ENCODE results near the gene ANO7. TPM values are rescaled to one million over a fixed set of nuclear protein-coding genes. Genes with fewer than 3 reads are reported as not detected.
A peak's percentile ranks its signal among the peaks of the same experiment; 100 is the strongest.

Gene ANO7
- total and polyA plus RNA-seq, 2 of the 13 experiments (the other 11 are each of a cell fraction or from before 2014, with no cell fraction given) = 4.1 to 4.9 TPM

DNA sequence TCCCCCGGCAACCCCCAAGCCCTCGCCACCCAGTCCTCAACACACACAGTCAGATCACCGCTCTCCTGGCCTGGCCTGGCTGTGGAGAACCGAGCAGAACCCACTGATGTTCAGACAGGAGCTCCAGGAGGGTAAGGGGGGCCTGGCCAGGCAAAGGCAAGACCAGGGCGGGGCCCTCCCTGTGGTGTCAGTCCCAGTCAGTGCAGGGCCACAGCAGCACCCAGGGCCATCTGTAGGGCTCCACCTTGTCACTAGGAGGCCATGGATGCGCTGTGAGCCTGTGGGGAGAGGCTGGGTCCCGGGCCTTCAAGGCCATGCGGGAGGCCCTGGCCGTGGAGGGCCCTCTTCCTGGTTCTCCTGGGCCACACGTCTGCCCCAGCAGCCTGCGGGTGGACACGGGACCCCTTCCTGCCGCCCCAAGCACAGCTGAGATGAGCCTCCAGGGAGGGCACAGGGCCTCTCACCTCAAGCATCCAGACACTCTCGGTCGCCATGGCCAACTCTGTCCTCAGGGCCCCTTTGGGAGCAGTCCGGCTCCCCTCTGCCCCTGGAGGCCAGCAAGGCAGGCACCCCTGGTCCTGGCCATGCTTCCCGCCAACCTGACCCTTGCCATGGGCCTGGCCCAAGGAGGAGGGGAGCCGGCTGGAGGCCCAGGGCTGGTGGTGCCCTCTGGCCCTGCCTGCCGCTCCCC, 2.0 kb downstream of the ANO7 start (continued):
- TF ChIP-seq, protein P1, sequence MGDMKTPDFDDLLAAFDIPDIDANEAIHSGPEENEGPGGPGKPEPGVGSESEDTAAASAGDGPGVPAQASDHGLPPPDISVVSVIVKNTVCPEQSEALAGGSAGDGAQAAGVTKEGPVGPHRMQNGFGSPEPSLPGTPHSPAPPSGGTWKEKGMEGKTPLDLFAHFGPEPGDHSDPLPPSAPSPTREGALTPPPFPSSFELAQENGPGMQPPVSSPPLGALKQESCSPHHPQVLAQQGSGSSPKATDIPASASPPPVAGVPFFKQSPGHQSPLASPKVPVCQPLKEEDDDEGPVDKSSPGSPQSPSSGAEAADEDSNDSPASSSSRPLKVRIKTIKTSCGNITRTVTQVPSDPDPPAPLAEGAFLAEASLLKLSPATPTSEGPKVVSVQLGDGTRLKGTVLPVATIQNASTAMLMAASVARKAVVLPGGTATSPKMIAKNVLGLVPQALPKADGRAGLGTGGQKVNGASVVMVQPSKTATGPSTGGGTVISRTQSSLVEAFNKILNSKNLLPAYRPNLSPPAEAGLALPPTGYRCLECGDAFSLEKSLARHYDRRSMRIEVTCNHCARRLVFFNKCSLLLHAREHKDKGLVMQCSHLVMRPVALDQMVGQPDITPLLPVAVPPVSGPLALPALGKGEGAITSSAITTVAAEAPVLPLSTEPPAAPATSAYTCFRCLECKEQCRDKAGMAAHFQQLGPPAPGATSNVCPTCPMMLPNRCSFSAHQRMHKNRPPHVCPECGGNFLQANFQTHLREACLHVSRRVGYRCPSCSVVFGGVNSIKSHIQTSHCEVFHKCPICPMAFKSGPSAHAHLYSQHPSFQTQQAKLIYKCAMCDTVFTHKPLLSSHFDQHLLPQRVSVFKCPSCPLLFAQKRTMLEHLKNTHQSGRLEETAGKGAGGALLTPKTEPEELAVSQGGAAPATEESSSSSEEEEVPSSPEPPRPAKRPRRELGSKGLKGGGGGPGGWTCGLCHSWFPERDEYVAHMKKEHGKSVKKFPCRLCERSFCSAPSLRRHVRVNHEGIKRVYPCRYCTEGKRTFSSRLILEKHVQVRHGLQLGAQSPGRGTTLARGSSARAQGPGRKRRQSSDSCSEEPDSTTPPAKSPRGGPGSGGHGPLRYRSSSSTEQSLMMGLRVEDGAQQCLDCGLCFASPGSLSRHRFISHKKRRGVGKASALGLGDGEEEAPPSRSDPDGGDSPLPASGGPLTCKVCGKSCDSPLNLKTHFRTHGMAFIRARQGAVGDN (CRISPR knock-in tag; IDR thresholded peaks at IDR 0.05) = peak; percentile 64
- TF ChIP-seq, protein P2, sequence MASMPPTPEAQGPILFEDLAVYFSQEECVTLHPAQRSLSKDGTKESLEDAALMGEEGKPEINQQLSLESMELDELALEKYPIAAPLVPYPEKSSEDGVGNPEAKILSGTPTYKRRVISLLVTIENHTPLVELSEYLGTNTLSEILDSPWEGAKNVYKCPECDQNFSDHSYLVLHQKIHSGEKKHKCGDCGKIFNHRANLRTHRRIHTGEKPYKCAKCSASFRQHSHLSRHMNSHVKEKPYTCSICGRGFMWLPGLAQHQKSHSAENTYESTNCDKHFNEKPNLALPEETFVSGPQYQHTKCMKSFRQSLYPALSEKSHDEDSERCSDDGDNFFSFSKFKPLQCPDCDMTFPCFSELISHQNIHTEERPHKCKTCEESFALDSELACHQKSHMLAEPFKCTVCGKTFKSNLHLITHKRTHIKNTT (CRISPR knock-in tag; IDR thresholded peaks at IDR 0.05) = no peak
- TF ChIP-seq FOXO1 (CRISPR knock-in tag; IDR thresholded peaks at IDR 0.05) (no peak), KDM6A (CRISPR knock-in tag; IDR thresholded peaks at IDR 0.05; ENCODE audit: low read depth) (no peak), PCBP1 (IDR thresholded peaks at IDR 0.05; ENCODE audit: borderline replicate concordance, low read depth, low read length) (0 out of 2 replicates have a peak, but pooled peaks have one; percentile 56), HNRNPL (IDR thresholded peaks at IDR 0.05; ENCODE audit: low read depth, low read length) (0 out of 2 replicates have a peak, but pooled peaks have one; percentile 19), ZFP41 (CRISPR knock-in tag; IDR thresholded peaks at IDR 0.05; ENCODE audit: borderline replicate concordance) (no peak), ZNF547 (CRISPR knock-in tag; IDR thresholded peaks at IDR 0.05) (no peak), CREM (IDR thresholded peaks at IDR 0.05) (no peak), CREM (CRISPR knock-in tag; IDR thresholded peaks at IDR 0.05) (no peak), ZNF768 (CRISPR knock-in tag; IDR thresholded peaks at IDR 0.05) (no peak), TGIF2 (CRISPR knock-in tag; IDR thresholded peaks at IDR 0.05) (no peak), ZIK1 (CRISPR knock-in tag; IDR thresholded peaks at IDR 0.05; ENCODE audit: borderline replicate concordance, low read depth) (0 out of 2 replicates have a peak, but pooled peaks have one; percentile 39), SMC3 (IDR thresholded peaks at IDR 0.05; ENCODE audit: low read length) (peak; percentile 4; the same call in 1 of the 2 replicates), KDM4B (CRISPR knock-in tag; IDR thresholded peaks at IDR 0.05) (no peak), GATA4 (IDR thresholded peaks at IDR 0.05; ENCODE audit: borderline replicate concordance, low read depth) (no peak), HCFC1 (IDR thresholded peaks at IDR 0.05; ENCODE audit: low read depth, low read length) (no peak), RXRA (CRISPR knock-in tag; IDR thresholded peaks at IDR 0.05) (peak; percentile 9; the same call in 1 of the 2 replicates)
- TF ChIP-seq, protein P3, sequence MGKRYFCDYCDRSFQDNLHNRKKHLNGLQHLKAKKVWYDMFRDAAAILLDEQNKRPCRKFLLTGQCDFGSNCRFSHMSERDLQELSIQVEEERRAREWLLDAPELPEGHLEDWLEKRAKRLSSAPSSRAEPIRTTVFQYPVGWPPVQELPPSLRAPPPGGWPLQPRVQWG (CRISPR knock-in tag; IDR thresholded peaks at IDR 0.05; ENCODE audit: borderline replicate concordance, low read depth) = no peak
- TF ChIP-seq, protein P4, sequence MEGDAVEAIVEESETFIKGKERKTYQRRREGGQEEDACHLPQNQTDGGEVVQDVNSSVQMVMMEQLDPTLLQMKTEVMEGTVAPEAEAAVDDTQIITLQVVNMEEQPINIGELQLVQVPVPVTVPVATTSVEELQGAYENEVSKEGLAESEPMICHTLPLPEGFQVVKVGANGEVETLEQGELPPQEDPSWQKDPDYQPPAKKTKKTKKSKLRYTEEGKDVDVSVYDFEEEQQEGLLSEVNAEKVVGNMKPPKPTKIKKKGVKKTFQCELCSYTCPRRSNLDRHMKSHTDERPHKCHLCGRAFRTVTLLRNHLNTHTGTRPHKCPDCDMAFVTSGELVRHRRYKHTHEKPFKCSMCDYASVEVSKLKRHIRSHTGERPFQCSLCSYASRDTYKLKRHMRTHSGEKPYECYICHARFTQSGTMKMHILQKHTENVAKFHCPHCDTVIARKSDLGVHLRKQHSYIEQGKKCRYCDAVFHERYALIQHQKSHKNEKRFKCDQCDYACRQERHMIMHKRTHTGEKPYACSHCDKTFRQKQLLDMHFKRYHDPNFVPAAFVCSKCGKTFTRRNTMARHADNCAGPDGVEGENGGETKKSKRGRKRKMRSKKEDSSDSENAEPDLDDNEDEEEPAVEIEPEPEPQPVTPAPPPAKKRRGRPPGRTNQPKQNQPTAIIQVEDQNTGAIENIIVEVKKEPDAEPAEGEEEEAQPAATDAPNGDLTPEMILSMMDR (CRISPR knock-in tag; IDR thresholded peaks at IDR 0.05) = peak; percentile 33; the same call in 1 of the 2 replicates
- TF ChIP-seq, protein P5, sequence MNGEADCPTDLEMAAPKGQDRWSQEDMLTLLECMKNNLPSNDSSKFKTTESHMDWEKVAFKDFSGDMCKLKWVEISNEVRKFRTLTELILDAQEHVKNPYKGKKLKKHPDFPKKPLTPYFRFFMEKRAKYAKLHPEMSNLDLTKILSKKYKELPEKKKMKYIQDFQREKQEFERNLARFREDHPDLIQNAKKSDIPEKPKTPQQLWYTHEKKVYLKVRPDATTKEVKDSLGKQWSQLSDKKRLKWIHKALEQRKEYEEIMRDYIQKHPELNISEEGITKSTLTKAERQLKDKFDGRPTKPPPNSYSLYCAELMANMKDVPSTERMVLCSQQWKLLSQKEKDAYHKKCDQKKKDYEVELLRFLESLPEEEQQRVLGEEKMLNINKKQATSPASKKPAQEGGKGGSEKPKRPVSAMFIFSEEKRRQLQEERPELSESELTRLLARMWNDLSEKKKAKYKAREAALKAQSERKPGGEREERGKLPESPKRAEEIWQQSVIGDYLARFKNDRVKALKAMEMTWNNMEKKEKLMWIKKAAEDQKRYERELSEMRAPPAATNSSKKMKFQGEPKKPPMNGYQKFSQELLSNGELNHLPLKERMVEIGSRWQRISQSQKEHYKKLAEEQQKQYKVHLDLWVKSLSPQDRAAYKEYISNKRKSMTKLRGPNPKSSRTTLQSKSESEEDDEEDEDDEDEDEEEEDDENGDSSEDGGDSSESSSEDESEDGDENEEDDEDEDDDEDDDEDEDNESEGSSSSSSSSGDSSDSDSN (CRISPR knock-in tag; IDR thresholded peaks at IDR 0.05) = 0 out of 2 replicates have a peak, but pooled peaks have one; percentile 46
